ENCODE data around the gene C1orf122. TPM values are rescaled to one million over a fixed set of nuclear protein-coding genes. Genes with fewer than 3 reads are reported as not detected.

Gene C1orf122
- total and polyA plus RNA-seq, 12 donors: 37.8 to 53.0 (median 46.8) TPM

DNA sequence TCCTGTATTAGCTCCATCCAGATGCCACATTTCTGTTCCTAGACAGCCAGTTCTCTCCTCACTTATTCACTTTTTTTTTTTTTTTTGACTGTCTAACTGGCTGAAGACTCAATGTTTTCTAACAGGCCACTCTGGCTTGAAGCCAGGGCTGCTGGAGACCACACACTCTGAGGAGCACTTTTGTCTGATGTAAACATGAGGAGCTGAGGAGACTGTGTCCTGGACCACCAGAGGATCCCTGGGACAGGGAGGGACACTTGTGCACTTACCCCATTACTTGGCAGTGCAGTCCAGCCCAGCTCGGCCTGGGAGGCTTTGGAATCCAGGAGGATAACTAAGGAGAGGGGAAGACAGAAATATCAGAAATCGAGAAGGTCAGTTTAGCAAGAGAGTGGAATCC is 45.1 kb upstream of the C1orf122 start:
- H3K36me3 ChIP-seq: no peaks in the 10 kb centered on the region
- no peak overlapping the region for H3K4me3 ChIP-seq
- ATAC-seq: no peak
- WGBS, 2 donors: 59 to 67% methylated on average over 2 of the region's 2 CpGs
- intact Hi-C loops (cut with DNase I): no loop called here
- H3K4me1 ChIP-seq: no peaks in the 10 kb centered on the region
- no peak overlapping the region for H3K27ac ChIP-seq
- H3K9me3 ChIP-seq: no peaks in the 10 kb centered on the region
- DNase-seq: no peak
- TF ChIP-seq, protein P1, sequence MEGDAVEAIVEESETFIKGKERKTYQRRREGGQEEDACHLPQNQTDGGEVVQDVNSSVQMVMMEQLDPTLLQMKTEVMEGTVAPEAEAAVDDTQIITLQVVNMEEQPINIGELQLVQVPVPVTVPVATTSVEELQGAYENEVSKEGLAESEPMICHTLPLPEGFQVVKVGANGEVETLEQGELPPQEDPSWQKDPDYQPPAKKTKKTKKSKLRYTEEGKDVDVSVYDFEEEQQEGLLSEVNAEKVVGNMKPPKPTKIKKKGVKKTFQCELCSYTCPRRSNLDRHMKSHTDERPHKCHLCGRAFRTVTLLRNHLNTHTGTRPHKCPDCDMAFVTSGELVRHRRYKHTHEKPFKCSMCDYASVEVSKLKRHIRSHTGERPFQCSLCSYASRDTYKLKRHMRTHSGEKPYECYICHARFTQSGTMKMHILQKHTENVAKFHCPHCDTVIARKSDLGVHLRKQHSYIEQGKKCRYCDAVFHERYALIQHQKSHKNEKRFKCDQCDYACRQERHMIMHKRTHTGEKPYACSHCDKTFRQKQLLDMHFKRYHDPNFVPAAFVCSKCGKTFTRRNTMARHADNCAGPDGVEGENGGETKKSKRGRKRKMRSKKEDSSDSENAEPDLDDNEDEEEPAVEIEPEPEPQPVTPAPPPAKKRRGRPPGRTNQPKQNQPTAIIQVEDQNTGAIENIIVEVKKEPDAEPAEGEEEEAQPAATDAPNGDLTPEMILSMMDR (IDR thresholded peaks at IDR 0.05): no peak
- peaks cover 10 to 96% (median 93%) of the 10 kb centered on the region in 7 donors for H3K27me3 ChIP-seq

- TF ChIP-seq, protein P1 (IDR thresholded peaks at IDR 0.05): no peak
- intact Hi-C loops (cut with DNase I): no loop called here
These were observed 43.7 kb upstream of the C1orf122 start for GRCh38 chr1:37763791-37764413.

DNA sequence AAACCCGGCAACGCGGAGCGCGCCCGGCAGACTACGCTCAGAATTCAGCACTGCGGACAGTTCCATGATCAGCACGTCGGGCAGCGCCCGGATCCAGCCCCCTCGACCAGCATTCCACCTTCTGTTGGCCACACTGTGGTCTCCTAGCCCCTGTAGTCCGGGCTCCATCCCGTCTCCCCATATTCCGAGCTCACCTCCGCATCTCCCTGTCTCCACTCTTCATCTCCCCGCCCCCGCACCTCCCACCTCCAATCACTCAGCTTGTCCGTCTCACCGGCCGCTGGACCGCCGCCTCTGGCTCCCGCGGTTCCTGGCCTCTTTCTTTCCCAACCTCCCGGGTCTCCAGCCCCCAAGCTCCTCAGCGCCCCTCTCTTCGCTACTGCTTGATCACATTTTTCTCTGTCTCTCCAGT is 43.2 kb upstream of the C1orf122 start:
- no peaks in the 10 kb centered on the region for H3K4me1 ChIP-seq
- intact Hi-C loops (cut with DNase I): no loop called here
- WGBS, 2 donors: 4 to 5% methylated on average over 29 of the region's 29 CpGs
- peak in 1 of 2 donors; percentile 26 for DNase-seq
- peak in 3 of 8 donors; percentile 39 to 66 (median 61) for ATAC-seq
- TF ChIP-seq, protein P1 (IDR thresholded peaks at IDR 0.05): no peak
- no peak overlapping the region for H3K4me3 ChIP-seq
- no peaks in the 10 kb centered on the region for H3K36me3 ChIP-seq
- H3K27me3 ChIP-seq: peaks cover 10 to 97% (median 94%) of the 10 kb centered on the region in 7 donors
- no peaks in the 10 kb centered on the region for H3K9me3 ChIP-seq
- H3K27ac ChIP-seq: no peak overlapping the region

More at GRCh38 chr1:37763791-37764413, 43.7 kb upstream of the C1orf122 start:
- ATAC-seq (no peak), DNase-seq (no peak)
- Histone ChIP-seq H3K36me3 (no peaks in the 10 kb centered on the region), H3K4me1 (no peaks in the 10 kb centered on the region), H3K27me3 (peaks cover 10 to 97% (median 94%) of the 10 kb centered on the region in 7 donors), H3K9me3 (no peaks in the 10 kb centered on the region), H3K27ac (no peak overlapping the region), H3K4me3 (no peak overlapping the region)
- WGBS, 2 donors: 20 to 21% methylated on average over 25 of the region's 25 CpGs

GRCh38 chr1:37764888-37765441 is 42.6 kb upstream of the C1orf122 start, which contains the start of gene EPHA10:
TSS of gene EPHA10 (minus strand) at chr1:37765120. CDS start at chr1:37765066, 54 bp downstream.
- no peak for DNase-seq
- H3K27ac ChIP-seq: no peak within 1 kb of the TSS
- no peaks in the 10 kb centered on the region for H3K4me1 ChIP-seq
- WGBS, 2 donors: 1 to 2% methylated on average over 33 of the region's 33 CpGs
- H3K9me3 ChIP-seq: no peaks in the 10 kb centered on the region
- no peaks in the 10 kb centered on the region for H3K36me3 ChIP-seq
- H3K4me3 ChIP-seq: no peak within 1 kb of the TSS
- TF ChIP-seq, protein P1 (IDR thresholded peaks at IDR 0.05): no peak
- ATAC-seq: no peak
- peaks cover 10 to 95% (median 91%) of the 10 kb centered on the region in 7 donors for H3K27me3 ChIP-seq
- intact Hi-C loops (cut with DNase I): no loop called here
